Nucleus accumbens (tissue), 56 donors: ENCODE data around the gene CCL4.
"Not testable (repeated sequence)": the region's sequence is repeated elsewhere in the genome, so short reads cannot be mapped to it uniquely, and the experiment has no call there.

ENCODE experiments used
- DNase-seq, 56 donors: peaks; one replicate each; lab custom pipeline; 2025; lab: John Stamatoyannopoulos, UW

CCL4 gene

GRCh38 chr17:36087471-36087870, 16.2 kb upstream of the CCL4 start:
- DNase-seq: not testable (repeated sequence)

GRCh38 chr17:36087897-36088572, 15.6 kb upstream of the CCL4 start:
- not testable (repeated sequence) for DNase-seq

- no peak for DNase-seq
These were observed 14.8 kb upstream of the CCL4 start for GRCh38 chr17:36088670-36089338.

- no peak for DNase-seq
These were observed 14.2 kb upstream of the CCL4 start for GRCh38 chr17:36089339-36089865.

- peak in 3 of 56 donors; percentile 9 to 20 (median 10) for DNase-seq
These were observed 13.5 kb upstream of the CCL4 start, which contains the start of gene CCL3 for GRCh38 chr17:36089888-36090836. CCL3 (minus strand) TSS chr17:36090143; CDS start chr17:36090058, 85 bp downstream.

- DNase-seq: no peak
These were observed 11.4 kb upstream of the CCL4 start for GRCh38 chr17:36092230-36092629.

- DNase-seq: not testable (repeated sequence)
These were observed 10.9 kb upstream of the CCL4 start for GRCh38 chr17:36092715-36093114.

GRCh38 chr17:36094232-36094631, 9.4 kb upstream of the CCL4 start:
- DNase-seq: no peak

- no peak for DNase-seq
These were observed 8.9 kb upstream of the CCL4 start for GRCh38 chr17:36094746-36095145.

- DNase-seq: no peak
These were observed 7.6 kb upstream of the CCL4 start for GRCh38 chr17:36095992-36096391.

- DNase-seq: not testable (repeated sequence)
These were observed 4.6 kb upstream of the CCL4 start for GRCh38 chr17:36099004-36099403.

GRCh38 chr17:36104246-36104645, 619 bp downstream of the CCL4 start:
- not testable (repeated sequence) for DNase-seq

GRCh38 chr17:36104701-36105181, 1.1 kb downstream of the CCL4 start:
- DNase-seq: no peak

- DNase-seq: no peak
These were observed 2.3 kb downstream of the CCL4 start for GRCh38 chr17:36105781-36106492.

GRCh38 chr17:36106493-36106835, 2.8 kb downstream of the CCL4 start:
- no peak for DNase-seq

GRCh38 chr17:36107660-36108059, 4.0 kb downstream of the CCL4 start:
- no peak for DNase-seq

- DNase-seq: not testable (repeated sequence)
These were observed 4.6 kb downstream of the CCL4 start for GRCh38 chr17:36108265-36108664.

GRCh38 chr17:36111068-36111490, 7.5 kb downstream of the CCL4 start:
- DNase-seq: no peak

GRCh38 chr17:36112572-36112971, 8.9 kb downstream of the CCL4 start:
- DNase-seq: no peak

GRCh38 chr17:36113131-36113530, 9.5 kb downstream of the CCL4 start:
- not testable (repeated sequence) for DNase-seq
